Thyroid gland (tissue), 4 donors: Measurements from ENCODE around the gene GAK. TPM values are rescaled to one million over a fixed set of nuclear protein-coding genes. Genes with fewer than 3 reads are reported as not detected.

ENCODE experiments used
- DNase-seq, 2 donors: peaks; one replicate each; pipeline ENCODE4 v3.0.0-alpha.2; 2019
- H3K27ac ChIP-seq, 3 donors: fragments of 200-600 bp; sonication (generic); 1 replicate in 2 of 3; 2 replicates in 1 of 3; pipeline ENCODE4 v1.5.1; 2016 to 2019; ENCODE audit warnings: mild to moderate bottlenecking in 1 of 3, moderate library complexity in 1 of 3
- H3K27me3 ChIP-seq: fragments of 200-600 bp; sonication (generic); one replicate; pipeline ENCODE4 v1.5.1; 2019
- H3K36me3 ChIP-seq, 2 donors: fragments of 200-600 bp; sonication (generic); one replicate each; pipeline ENCODE4 v1.5.1; 2016 to 2019
- H3K4me1 ChIP-seq, 2 donors: fragments of 200-600 bp; sonication (generic); one replicate each; pipeline ENCODE4 v1.5.1; 2017 to 2019
- H3K4me3 ChIP-seq, 3 donors: fragments of 200-600 bp; sonication (generic); replicated peaks in 1 of 3; 1 replicate in 2 of 3; 2 replicates in 1 of 3; pipeline ENCODE4 v1.5.1; 2016; ENCODE audit warnings: mild to moderate bottlenecking in 1 of 3
- H3K9me3 ChIP-seq: fragments of 200-600 bp; sonication (generic); one replicate; pipeline ENCODE4 v1.5.1; 2017
- POLR2A ChIP-seq, 2 donors: fragments of 450-650 bp; IDR thresholded peaks; one replicate each; pipeline ENCODE4 v1.6.1; 2017; ENCODE audit warnings: antibody characterized with exemption in 2 of 2, mild to moderate bottlenecking in 2 of 2, moderate library complexity in 1 of 2
- WGBS, 2 donors: methylation state at CpG; one replicate each; pipeline ENCODE4 v1.1.5; 2017; 5-methylcytosine and 5-hydroxymethylcytosine counted together
- intact Hi-C: fragments of 100-400 bp; cut with DNase I; formaldehyde crosslinking; loops from one replicate; pipeline ENCODE4 v1.15.1; 2023
- total RNA-seq, 4 donors: library from RNA; depleted of rRNA; stranded (reverse); fragments of >200 nt; gene quantifications; one replicate each; pipeline ENCODE4 v1.2.3, GENCODE V29; 2016
- TF ChIP-seq, protein P1 (sequence below), 6 experiments: fragments of 200-600 bp in 3 of 6; fragments of 450-650 bp in 3 of 6; sonication (generic) in 3 of 6; IDR thresholded peaks; one replicate each; pipeline ENCODE4 v1.5.1; 2016 to 2019; ENCODE audit warnings: antibody characterized with exemption in 6 of 6, mild to moderate bottlenecking in 2 of 6, inconsistent platforms in 1 of 6, moderate library complexity in 1 of 6

The GAK gene
- total RNA-seq, 4 donors from 2014 or later = 86.4 to 184 (median 153) TPM

DNA sequence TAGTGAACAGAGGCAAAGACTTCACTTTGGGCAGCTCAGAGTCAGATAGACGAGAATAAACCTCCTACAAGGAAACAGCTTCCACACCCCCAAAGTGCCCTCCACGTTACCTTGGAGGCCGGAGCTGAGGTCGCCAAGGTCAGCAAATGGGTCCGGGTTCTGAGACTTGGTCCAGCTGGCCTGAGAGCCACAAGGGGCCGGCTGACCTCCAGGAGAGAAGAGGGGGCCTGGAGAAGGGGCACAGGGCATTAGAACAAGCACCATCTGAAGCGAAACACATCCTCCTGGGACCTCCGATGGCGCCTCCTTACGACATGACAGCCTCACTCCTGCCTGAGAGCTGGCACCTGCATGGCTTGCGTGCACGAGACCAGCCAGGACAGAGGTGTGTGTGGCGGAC is 72.6 kb downstream of the GAK start:
- intact Hi-C loops = no loop called here
- Histone ChIP-seq H3K36me3 (peaks cover 45 to 66% of the 10 kb centered on the region in 2 donors), H3K27me3 (no peaks in the 10 kb centered on the region), H3K27ac (no peak overlapping the region), H3K4me1 (no peaks in the 10 kb centered on the region), H3K9me3 (no peaks in the 10 kb centered on the region), H3K4me3 (no peak overlapping the region)
- no peak for DNase-seq
- WGBS, 2 donors = 92 to 97% methylated on average over 7 to 13 of the region's 13 CpGs
- TF ChIP-seq, protein P1, sequence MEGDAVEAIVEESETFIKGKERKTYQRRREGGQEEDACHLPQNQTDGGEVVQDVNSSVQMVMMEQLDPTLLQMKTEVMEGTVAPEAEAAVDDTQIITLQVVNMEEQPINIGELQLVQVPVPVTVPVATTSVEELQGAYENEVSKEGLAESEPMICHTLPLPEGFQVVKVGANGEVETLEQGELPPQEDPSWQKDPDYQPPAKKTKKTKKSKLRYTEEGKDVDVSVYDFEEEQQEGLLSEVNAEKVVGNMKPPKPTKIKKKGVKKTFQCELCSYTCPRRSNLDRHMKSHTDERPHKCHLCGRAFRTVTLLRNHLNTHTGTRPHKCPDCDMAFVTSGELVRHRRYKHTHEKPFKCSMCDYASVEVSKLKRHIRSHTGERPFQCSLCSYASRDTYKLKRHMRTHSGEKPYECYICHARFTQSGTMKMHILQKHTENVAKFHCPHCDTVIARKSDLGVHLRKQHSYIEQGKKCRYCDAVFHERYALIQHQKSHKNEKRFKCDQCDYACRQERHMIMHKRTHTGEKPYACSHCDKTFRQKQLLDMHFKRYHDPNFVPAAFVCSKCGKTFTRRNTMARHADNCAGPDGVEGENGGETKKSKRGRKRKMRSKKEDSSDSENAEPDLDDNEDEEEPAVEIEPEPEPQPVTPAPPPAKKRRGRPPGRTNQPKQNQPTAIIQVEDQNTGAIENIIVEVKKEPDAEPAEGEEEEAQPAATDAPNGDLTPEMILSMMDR (IDR thresholded peaks at IDR 0.05) = no peak
- no peak for TF ChIP-seq POLR2A (IDR thresholded peaks at IDR 0.05)

DNA sequence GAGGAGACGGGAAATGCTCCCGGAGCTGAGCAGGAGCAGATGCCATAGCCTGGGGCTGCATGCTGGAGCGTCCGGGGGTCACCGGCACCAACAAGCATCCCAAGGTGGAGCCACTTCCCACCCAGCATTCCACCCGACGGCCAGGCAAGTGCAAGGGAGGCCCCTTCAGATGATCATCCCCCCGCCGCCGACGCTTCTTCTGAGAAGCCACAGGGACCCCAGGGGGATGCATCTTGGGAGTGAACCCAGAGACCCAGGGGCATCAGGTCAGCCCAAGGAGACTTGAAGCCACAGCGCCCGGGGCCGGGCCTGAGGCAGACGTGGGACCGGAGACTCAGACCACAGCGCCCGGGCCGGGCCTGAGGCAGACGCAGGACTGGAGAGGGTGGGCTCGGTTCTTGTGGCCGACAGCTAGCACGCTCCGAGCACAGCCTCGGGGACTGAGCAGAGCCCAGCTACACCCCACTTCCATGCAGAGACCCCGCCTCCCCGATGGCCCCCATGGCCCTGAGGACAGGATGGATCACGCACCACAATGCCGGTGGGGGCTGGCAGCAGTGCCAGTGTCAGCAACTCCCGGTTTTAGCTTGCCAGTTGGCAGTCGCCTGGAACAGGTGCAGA is 73.2 kb downstream of the GAK start:
- DNase-seq = no peak
- Histone ChIP-seq H3K4me1 (no peaks in the 10 kb centered on the region), H3K27ac (no peak overlapping the region), H3K4me3 (no peak overlapping the region), H3K36me3 (peaks cover 39 to 61% of the 10 kb centered on the region in 2 donors), H3K27me3 (no peaks in the 10 kb centered on the region), H3K9me3 (no peaks in the 10 kb centered on the region)
- TF ChIP-seq, protein P1 (IDR thresholded peaks at IDR 0.05) = no peak
- no peak for TF ChIP-seq POLR2A (IDR thresholded peaks at IDR 0.05)
- WGBS, 2 donors = 96 to 97% methylated on average over 14 to 29 of the region's 31 CpGs
- intact Hi-C loops = no loop called here

GRCh38 chr4:858041-858481 is 74.1 kb downstream of the GAK start:
- no peaks in the 10 kb centered on the region for H3K4me1 ChIP-seq
- H3K36me3 ChIP-seq = peaks cover 35 to 54% of the 10 kb centered on the region in 2 donors
- H3K4me3 ChIP-seq = no peak overlapping the region
- H3K9me3 ChIP-seq = no peaks in the 10 kb centered on the region
- no peak overlapping the region for H3K27ac ChIP-seq
- TF ChIP-seq, protein P1 (IDR thresholded peaks at IDR 0.05) = no peak
- TF ChIP-seq POLR2A (IDR thresholded peaks at IDR 0.05) = no peak
- intact Hi-C loops = no loop called here
- WGBS, 2 donors = 90 to 91% methylated on average over 17 of the region's 17 CpGs
- DNase-seq = no peak
- no peaks in the 10 kb centered on the region for H3K27me3 ChIP-seq

DNA sequence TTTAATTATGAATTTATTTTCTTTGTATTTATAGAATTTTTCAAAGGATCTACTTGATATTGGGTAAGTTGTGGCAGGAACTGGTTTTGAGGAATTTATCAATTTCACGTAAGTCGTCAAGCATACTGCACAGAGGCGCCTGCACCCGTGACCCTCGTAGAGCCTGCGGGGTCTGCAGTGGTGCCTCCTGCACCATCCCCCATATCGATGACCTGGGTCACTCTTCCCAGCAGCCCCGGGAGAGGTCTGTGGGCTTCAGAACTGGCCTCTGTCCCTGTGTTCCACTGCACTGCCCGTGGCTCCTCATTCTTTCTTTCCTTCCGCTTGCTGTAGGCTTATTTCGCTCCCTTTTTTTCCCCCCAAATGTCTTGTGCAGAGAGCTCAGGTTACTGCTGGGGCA is 74.7 kb downstream of the GAK start:
- Histone ChIP-seq H3K27me3 (no peaks in the 10 kb centered on the region), H3K27ac (no peak overlapping the region), H3K4me1 (no peaks in the 10 kb centered on the region), H3K36me3 (peaks cover 35 to 48% of the 10 kb centered on the region in 2 donors), H3K4me3 (no peak overlapping the region), H3K9me3 (no peaks in the 10 kb centered on the region)
- no peak for DNase-seq
- TF ChIP-seq, protein P1 (IDR thresholded peaks at IDR 0.05) = no peak
- no peak for TF ChIP-seq POLR2A (IDR thresholded peaks at IDR 0.05)
- intact Hi-C loops = no loop called here
- 94 to 95% methylated on average over 11 of the region's 11 CpGs for WGBS, 2 donors

DNA sequence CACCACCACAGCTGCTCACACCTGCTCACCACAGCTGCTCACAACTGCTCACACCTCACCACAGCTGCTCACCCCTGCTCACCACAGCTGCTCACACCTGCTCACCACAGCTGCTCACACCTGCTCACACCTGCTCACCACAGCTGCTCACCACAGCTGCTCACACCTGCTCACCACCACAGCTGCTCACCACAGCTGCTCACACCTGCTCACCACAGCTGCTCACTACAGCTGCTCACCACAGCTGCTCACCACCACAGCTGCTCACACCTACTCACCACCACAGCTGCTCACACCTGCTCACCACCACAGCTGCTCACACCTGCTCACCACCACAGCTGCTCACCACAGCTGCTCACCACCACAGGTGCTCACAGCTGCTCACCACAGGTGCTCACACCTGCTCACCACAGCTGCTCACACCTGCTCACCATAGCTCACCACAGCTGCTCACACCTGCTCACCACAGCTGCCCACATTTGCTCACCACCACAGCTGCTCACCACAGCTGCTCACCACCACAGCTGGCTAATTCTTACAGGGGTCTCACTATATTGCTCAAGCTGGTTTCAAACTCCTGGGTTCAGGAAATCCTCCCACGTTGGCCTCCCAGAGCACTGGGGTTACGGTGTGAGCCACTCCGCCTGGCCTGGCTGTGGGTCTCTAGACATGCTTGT is 75.8 kb downstream of the GAK start:
- H3K27me3 ChIP-seq = no peaks in the 10 kb centered on the region
- peaks cover 41 to 43% of the 10 kb centered on the region in 2 donors for H3K36me3 ChIP-seq
- no peaks in the 10 kb centered on the region for H3K9me3 ChIP-seq
- no peaks in the 10 kb centered on the region for H3K4me1 ChIP-seq
- DNase-seq = no peak
- TF ChIP-seq POLR2A (IDR thresholded peaks at IDR 0.05) = no peak
- TF ChIP-seq, protein P1 (IDR thresholded peaks at IDR 0.05) = no peak
- no peak overlapping the region for H3K4me3 ChIP-seq
- 91 to 100% methylated on average over 3 of the region's 3 CpGs for WGBS, 2 donors
- intact Hi-C loops = no loop called here
- H3K27ac ChIP-seq = no peak overlapping the region
